HG02973 (cell line): ENCODE data around the gene OCA2.

Experiments used
- ATAC-seq: cut with Tn5 transposase; IDR thresholded peaks from one replicate; pipeline ENCODE4 v1.9.1; 2021; ENCODE audit warnings: moderate library complexity; ENCODE audit not compliant: unreplicated experiment

OCA2 gene

GRCh38 chr15:28082891-28083684 is 16.0 kb downstream of the OCA2 start:
- no peak for ATAC-seq

- no peak for ATAC-seq
Measured at GRCh38 chr15:28081594-28081993, 17.5 kb downstream of the OCA2 start.

GRCh38 chr15:28080386-28080785 is 18.7 kb downstream of the OCA2 start:
- no peak for ATAC-seq

- ATAC-seq = no peak
Measured at GRCh38 chr15:28079313-28079969, 19.7 kb downstream of the OCA2 start.

- no peak for ATAC-seq
Measured at GRCh38 chr15:28078191-28078719, 20.9 kb downstream of the OCA2 start.

- ATAC-seq = no peak
Measured at GRCh38 chr15:28075573-28075972, 23.5 kb downstream of the OCA2 start.

- no peak for ATAC-seq
Measured at GRCh38 chr15:28068930-28069329, 30.2 kb downstream of the OCA2 start.

- ATAC-seq = no peak
Measured at GRCh38 chr15:28066231-28066630, 32.9 kb downstream of the OCA2 start.

- no peak for ATAC-seq
Measured at GRCh38 chr15:28060005-28060404, 39.1 kb downstream of the OCA2 start.

- ATAC-seq = no peak
Measured at GRCh38 chr15:28058082-28058481, 41.0 kb downstream of the OCA2 start.

GRCh38 chr15:28051955-28052633 is 47.0 kb downstream of the OCA2 start:
- no peak for ATAC-seq

- no peak for ATAC-seq
Measured at GRCh38 chr15:28049581-28049980, 49.5 kb downstream of the OCA2 start.

GRCh38 chr15:28047277-28047676 is 51.8 kb downstream of the OCA2 start:
- no peak for ATAC-seq

GRCh38 chr15:28044121-28044672 is 54.9 kb downstream of the OCA2 start:
- ATAC-seq = no peak

GRCh38 chr15:28043691-28044091 is 55.4 kb downstream of the OCA2 start:
- ATAC-seq = no peak

- ATAC-seq = no peak
Measured at GRCh38 chr15:28037969-28038590, 61.0 kb downstream of the OCA2 start.

- no peak for ATAC-seq
Measured at GRCh38 chr15:28033443-28033842, 65.7 kb downstream of the OCA2 start.

GRCh38 chr15:28030801-28031200 is 68.3 kb downstream of the OCA2 start:
- no peak for ATAC-seq

- ATAC-seq = no peak
Measured at GRCh38 chr15:28027714-28028076, 71.4 kb downstream of the OCA2 start.

GRCh38 chr15:28026764-28027713 is 72.1 kb downstream of the OCA2 start:
- no peak for ATAC-seq
